Subcutaneous abdominal adipose tissue (tissue), 5 donors: ENCODE data around the gene CUX1.

Experiments used
- H3K27ac ChIP-seq: one replicate; pipeline ENCODE4 v1.7.0; 2013; ENCODE audit warnings: low read depth, mild to moderate bottlenecking, inconsistent platforms, low read length, moderate library complexity
- H3K27me3 ChIP-seq, 5 donors: one replicate each; pipeline ENCODE4 v1.7.0; 2013; ENCODE audit warnings: low read length in 5 of 5, inconsistent platforms in 1 of 5; ENCODE audit not compliant: control insufficient read depth in 5 of 5, insufficient read depth in 4 of 5
- H3K36me3 ChIP-seq, 5 donors: one replicate each; pipeline ENCODE4 v1.7.0; 2013; ENCODE audit warnings: low read length in 5 of 5; ENCODE audit not compliant: control insufficient read depth in 5 of 5, insufficient read depth in 5 of 5
- H3K4me1 ChIP-seq, 5 donors: one replicate each; pipeline ENCODE4 v1.7.0; 2013; ENCODE audit warnings: low read length in 5 of 5, mild to moderate bottlenecking in 3 of 5, moderate library complexity in 1 of 5; ENCODE audit not compliant: control insufficient read depth in 5 of 5, insufficient read depth in 5 of 5
- H3K4me3 ChIP-seq, 5 donors: one replicate each; pipeline ENCODE4 v1.7.0; 2013; ENCODE audit warnings: low read length in 5 of 5, low read depth in 1 of 5
- H3K9ac ChIP-seq, 5 donors: one replicate each; pipeline ENCODE4 v1.7.0; 2013; ENCODE audit warnings: low read length in 5 of 5, mild to moderate bottlenecking in 4 of 5, moderate library complexity in 3 of 5
- H3K9me3 ChIP-seq, 5 donors: one replicate each; pipeline ENCODE4 v1.7.0; 2013; ENCODE audit warnings: low read length in 5 of 5; ENCODE audit not compliant: control insufficient read depth in 5 of 5
- donor health status: healthy.
- donor health status: healthy.
- donor health status: healthy.
- donor health status: healthy.
- donor health status: healthy.

The CUX1 gene

DNA sequence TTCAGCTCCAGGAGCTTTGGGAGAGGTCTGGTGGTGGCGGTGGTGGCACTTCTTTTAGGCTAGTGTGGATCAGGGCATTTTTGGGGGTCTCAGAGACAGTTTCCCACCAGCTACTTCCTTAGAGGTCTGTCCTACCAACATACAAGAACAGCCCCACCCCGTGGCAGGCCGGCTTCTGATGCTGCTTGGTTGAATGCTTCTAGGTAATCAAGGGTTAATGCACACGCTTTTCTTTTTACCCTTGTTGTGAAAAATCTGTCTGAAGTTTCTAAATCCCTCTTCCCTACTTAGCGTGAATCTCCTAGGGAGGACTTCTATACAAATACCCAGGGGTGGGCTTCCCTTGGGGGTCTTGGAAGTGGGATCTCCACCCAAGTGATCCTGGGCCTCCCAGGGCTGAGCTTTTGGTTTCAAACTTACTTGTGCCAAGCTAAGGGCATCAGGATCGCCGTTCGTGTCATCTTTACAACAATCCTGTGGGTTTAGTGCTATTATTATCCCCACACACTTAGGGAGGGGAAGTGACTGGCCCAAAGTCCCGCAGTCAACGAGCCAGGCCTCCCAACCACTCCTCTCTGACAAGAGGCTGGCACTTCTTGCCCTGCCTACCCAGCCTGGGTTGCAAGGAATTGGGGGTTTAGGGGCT is 471.0 kb downstream of the CUX1 start:
- H3K4me1 ChIP-seq = peaks cover 2 to 42% (median 36%) of the 10 kb centered on the region in 5 donors
- no peak overlapping the region for H3K27ac ChIP-seq
- peak overlapping the region in 1 of 5 donors; percentile 73 for H3K9ac ChIP-seq
- peak overlapping the region in 3 of 5 donors; percentile 78 to 83 (median 82) for H3K4me3 ChIP-seq
- no peaks in the 10 kb centered on the region for H3K9me3 ChIP-seq
- H3K36me3 ChIP-seq = no peaks in the 10 kb centered on the region
- H3K27me3 ChIP-seq = peaks cover 0 to 10% (median under 1%) of the 10 kb centered on the region in 5 donors

DNA sequence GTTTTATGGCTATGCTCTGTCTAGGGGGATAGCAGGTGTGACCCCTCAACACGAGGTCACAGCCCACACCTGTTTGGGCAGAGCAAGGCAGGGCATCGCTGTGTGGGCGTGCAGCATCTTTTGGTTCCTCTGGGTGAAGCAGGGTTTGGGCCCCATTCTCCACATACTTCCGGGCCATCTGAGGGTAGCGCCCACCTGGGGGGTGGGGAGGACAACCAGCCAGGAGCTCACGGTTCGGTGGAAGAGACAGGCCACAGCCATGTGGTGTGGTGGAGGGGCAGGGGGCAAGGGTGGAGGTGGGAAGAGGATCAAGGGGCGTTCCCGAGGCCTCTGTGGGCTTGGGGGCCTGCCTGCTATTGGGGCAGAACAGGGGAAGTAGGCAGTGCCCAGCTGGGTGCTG is 471.6 kb downstream of the CUX1 start:
- Histone ChIP-seq H3K9ac (no peak overlapping the region), H3K36me3 (no peaks in the 10 kb centered on the region), H3K4me1 (peaks cover 2 to 42% (median 36%) of the 10 kb centered on the region in 5 donors), H3K9me3 (no peaks in the 10 kb centered on the region), H3K27me3 (peaks cover 0 to 10% (median 3%) of the 10 kb centered on the region in 5 donors), H3K27ac (no peak overlapping the region), H3K4me3 (no peak overlapping the region)

DNA sequence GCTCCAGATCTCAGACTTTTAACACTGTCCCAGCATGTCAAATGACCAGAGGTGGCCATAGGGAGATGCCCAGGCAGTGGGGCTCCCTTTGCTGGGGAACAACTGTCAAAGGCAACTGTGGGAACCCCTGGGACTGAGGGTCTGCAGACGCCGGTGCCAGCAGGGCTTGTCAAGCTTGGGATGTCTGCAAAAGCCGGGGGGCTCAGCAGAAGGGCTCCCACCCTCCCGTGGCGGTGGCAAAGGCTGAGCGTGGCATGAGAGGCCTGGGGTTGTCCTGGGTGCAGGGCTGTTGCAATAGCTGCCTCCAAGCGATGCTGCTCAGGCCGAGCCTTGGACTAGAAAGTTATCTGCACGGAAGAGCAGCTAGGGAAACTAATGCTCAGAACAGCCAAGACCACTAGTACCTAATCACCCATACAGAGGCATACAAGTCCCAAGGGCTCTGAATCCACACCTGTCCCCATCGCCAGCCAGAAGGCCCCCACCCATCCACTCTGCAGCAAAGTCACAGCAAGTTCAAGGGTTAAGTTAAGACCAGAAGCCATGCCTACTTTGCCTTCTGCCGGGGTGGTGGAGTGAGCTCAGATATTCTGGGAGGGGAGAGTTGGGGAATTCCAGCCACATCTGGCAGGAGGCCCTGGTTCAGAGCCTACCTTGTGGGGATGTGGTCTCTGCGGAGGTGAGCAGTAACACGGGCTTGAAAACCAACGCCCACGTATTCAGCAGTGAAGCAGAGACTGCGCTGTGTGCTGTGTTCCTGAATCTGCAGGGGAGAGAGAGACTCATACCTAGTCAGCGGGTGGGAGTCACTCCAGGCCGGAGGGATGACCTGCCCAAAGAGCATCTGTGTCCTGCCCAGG is 473.9 kb downstream of the CUX1 start:
- Histone ChIP-seq H3K27me3 (peaks cover 0 to 10% (median 3%) of the 10 kb centered on the region in 5 donors), H3K9me3 (no peaks in the 10 kb centered on the region), H3K27ac (no peak overlapping the region), H3K36me3 (no peaks in the 10 kb centered on the region), H3K4me1 (peaks cover 4 to 21% (median 17%) of the 10 kb centered on the region in 5 donors), H3K4me3 (no peak overlapping the region), H3K9ac (no peak overlapping the region)

DNA sequence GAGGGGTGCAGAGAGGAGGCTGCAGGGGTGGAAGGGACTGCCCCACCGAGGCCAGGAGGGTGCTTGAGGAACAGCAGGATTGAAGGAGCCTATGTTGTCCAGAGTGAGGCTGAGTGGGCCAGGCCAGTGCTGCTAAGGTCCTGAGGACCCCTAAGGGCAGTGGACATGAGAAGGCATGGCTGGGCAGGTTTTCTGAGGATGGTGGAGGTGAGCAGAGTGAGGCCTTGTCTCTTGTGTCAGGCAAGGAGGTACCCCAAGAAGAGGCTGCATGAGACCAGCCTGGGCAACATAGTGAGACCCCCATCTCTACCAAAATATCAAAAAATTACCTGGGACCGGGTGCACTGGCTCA is 474.5 kb downstream of the CUX1 start:
- Histone ChIP-seq H3K9me3 (no peaks in the 10 kb centered on the region), H3K36me3 (no peaks in the 10 kb centered on the region), H3K4me1 (peaks cover 4 to 19% (median 15%) of the 10 kb centered on the region in 5 donors), H3K9ac (no peak overlapping the region), H3K4me3 (no peak overlapping the region), H3K27me3 (peaks cover 0 to 10% (median 3%) of the 10 kb centered on the region in 5 donors), H3K27ac (no peak overlapping the region)

DNA sequence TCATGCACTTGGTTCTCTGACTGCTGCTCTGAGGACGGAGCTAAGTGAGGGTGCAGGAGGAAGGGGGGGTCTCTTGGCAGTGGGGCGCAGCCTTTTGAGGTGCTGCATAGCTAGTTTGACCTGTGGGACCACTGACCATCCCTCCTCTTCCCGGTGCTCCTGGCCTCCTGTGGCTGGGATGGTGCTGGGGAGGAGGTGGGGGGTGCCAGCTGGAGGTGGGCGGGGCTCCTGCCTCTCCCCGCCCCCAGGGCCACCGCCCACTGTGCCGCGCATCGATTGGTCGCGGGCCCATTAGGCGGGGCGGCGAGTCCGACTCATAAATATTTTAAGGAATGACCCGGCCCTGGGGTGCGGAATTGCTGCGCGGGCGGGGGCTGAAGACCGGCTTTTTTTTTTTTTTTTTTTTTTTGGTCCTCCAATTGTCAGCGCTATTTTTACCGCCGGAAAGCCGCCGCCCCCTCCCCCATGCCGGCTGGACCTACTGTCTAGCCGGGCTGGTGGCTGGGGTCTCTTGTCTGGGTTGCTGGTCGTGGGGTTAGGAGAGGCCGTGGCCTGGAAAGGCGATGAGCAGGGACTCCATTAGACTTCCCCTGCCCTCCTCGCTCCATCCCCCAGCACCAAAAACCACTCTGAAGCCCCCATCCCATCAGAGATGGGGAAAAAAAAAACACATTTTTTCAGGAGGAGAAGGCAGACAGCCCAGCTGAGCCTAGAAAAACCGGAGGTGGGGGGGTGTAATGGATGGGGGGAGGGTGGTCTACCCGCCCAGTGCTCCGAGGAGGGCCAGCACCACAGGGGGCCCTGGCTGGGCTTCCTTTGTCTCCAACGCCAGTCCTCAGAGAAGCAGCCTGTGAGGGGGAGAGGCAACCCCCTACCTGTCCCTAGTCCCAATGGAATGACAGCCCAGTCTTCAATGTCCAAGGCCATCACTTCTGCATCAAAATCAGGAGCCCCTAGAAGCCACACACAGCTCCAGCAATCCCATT is 475.7 kb downstream of the CUX1 start:
- peaks cover 0 to 10% (median 3%) of the 10 kb centered on the region in 5 donors for H3K27me3 ChIP-seq
- H3K9ac ChIP-seq = no peak overlapping the region
- H3K27ac ChIP-seq = no peak overlapping the region
- no peaks in the 10 kb centered on the region for H3K9me3 ChIP-seq
- H3K4me3 ChIP-seq = no peak overlapping the region
- H3K36me3 ChIP-seq = no peaks in the 10 kb centered on the region
- H3K4me1 ChIP-seq = peaks cover 1 to 10% (median 4%) of the 10 kb centered on the region in 5 donors

DNA sequence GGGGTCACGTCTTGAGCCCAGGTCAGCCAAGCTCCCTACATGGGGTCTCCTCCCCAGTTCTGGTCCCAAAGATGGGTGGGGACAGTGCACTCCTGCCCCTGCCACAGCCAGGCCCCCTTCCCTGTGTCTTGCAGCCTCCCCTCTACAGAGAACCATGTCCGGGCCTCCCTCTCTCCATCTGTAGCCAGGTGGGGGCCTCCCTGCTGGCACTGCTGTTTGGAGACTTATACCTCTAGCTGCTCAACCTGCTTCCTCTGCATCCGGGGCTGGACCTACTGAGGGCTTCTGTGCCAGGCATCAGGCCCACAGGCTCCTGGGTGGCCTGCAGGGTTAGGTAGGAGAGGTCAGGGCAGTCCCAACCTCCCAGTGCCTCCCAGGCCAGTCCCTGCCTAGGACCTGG is 477.2 kb downstream of the CUX1 start:
- no peak overlapping the region for H3K27ac ChIP-seq
- H3K4me1 ChIP-seq = peaks cover 0 to 1% (median 0%) of the 10 kb centered on the region in 5 donors
- H3K9me3 ChIP-seq = no peaks in the 10 kb centered on the region
- no peak overlapping the region for H3K4me3 ChIP-seq
- no peak overlapping the region for H3K9ac ChIP-seq
- peaks cover 0 to 10% (median 3%) of the 10 kb centered on the region in 5 donors for H3K27me3 ChIP-seq
- no peaks in the 10 kb centered on the region for H3K36me3 ChIP-seq

DNA sequence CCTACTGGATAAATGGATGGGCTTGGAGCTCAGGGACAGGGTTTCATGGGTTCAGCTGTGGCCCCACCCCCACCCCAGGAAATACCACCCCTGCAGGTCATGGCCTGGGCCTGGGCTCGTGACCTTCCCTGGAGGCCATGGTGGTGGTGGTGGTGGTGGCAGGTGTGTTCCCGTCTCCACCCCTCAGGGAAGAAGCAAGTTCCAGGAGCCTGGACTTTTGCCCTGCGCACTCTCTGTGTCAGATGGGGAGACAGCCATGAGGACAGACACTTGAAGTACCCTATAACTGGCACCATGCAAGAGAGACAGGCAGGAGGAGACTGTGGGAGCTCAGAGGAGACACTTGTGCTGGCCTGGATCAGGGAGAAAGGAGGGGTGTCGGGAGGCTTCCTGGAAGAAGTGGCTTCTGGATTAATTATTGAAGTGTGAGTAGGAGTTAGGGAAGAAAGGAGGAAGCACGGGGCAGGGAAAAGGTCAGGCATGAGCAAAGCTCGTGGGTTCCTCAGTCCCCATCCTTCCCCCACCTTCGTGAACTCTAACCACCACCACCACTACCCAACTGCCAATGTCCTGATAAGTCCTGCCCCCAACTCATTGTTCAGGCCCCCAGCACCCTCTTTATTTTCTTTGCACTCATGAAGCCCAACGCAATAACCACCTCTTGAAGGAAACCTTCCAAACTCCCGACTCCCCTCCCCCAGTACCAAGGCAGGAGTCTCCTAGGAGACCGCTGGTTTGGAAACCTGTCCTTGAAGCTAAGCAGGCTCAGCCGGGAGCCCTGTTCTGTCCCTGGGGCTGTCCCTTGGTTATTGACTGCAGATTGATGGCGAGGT is 478.1 kb downstream of the CUX1 start:
- Histone ChIP-seq H3K9me3 (no peaks in the 10 kb centered on the region), H3K9ac (no peak overlapping the region), H3K4me3 (no peak overlapping the region), H3K27me3 (peaks cover 0 to 14% (median 7%) of the 10 kb centered on the region in 5 donors), H3K4me1 (peaks cover 0 to 4% (median 1%) of the 10 kb centered on the region in 5 donors), H3K27ac (no peak overlapping the region), H3K36me3 (no peaks in the 10 kb centered on the region)

DNA sequence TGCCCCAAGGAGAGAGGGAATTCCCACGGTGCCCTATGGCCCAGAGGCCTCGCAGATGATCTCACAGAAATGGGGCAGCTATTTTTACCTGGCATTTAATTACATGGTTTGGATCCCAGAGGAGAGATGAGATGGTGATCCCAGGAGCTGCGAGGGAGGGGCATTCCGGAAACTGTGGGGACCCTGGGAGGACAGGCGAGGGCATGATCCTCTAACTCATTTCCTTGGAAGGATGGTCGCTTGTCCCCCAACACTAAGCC is 478.7 kb downstream of the CUX1 start:
- Histone ChIP-seq H3K4me3 (no peak overlapping the region), H3K27me3 (peaks cover 0 to 15% (median 11%) of the 10 kb centered on the region in 5 donors), H3K4me1 (peaks cover 0 to 9% (median 3%) of the 10 kb centered on the region in 5 donors), H3K9me3 (no peaks in the 10 kb centered on the region), H3K36me3 (no peaks in the 10 kb centered on the region), H3K27ac (no peak overlapping the region), H3K9ac (no peak overlapping the region)

DNA sequence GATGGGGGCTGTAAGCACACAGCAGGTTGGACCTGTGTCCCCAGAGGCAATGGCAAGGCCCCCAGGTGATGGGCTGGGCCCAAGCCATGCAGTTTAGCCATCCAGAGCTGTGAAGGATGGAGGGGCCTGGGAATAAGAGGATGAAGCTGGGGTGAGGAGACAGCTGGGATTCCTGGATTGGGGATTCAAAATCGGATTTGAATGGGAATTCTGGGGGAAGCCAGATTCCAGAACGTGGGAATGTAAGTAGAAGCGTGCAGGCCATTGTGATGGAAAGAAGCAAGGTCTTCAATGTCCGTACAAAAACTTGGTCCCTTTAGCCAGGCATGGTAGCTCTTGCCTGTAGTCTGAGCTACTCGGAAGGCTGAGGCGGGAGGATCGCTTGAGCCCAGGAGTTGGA is 479.1 kb downstream of the CUX1 start:
- Histone ChIP-seq H3K27me3 (peaks cover 0 to 15% (median 11%) of the 10 kb centered on the region in 5 donors), H3K4me1 (peaks cover 0 to 9% (median 3%) of the 10 kb centered on the region in 5 donors)

More for the DNA sequence above, 479.1 kb downstream of the CUX1 start:
- Histone ChIP-seq H3K27ac (no peak overlapping the region), H3K9me3 (no peaks in the 10 kb centered on the region), H3K9ac (no peak overlapping the region), H3K36me3 (no peaks in the 10 kb centered on the region), H3K4me3 (no peak overlapping the region)
